HCT116 (cell line): ENCODE results near the gene HSD17B1. TPM values are rescaled to one million over a fixed set of nuclear protein-coding genes. Genes with fewer than 3 reads are reported as not detected.

Experiments
- ATAC-seq: fragments of 200-7000 bp; cut with Tn5 transposase; 2 replicates; pipeline ENCODE4 v1.9.1; 2020; ENCODE audit warnings: mild to moderate bottlenecking, moderate library complexity
- BruUV-seq: library from RNA; stranded (reverse); fragments of 400-500 nt; replicated peaks from 2 replicates; lab custom pipeline; 2021; lab: Mats Ljungman, UMichigan
- CTCF ChIA-PET: fragments of 300-600 bp; sonication (Branson Sonifier 250); formaldehyde crosslinking; loops from one replicate; lab custom pipeline; 2021; ENCODE audit warnings: antibody characterized with exemption; lab: Charles Lee
- POLR2A ChIA-PET: fragments of 300-600, 350-600 bp; sonication (Branson Sonifier 250); formaldehyde crosslinking; loops from one replicate; lab custom pipeline; 2021; ENCODE audit warnings: antibody characterized with exemption; lab: Charles Lee
- RAD21 ChIA-PET, 2 experiments: fragments of 300-600 bp; sonication (Branson Sonifier 250); formaldehyde crosslinking; loops; one replicate each; lab custom pipeline; 2023; ENCODE audit warnings: low total read pairs in 2 of 2; ENCODE audit not compliant: uncharacterized antibody in 2 of 2, unreplicated experiment in 2 of 2, low non-redundant PET in 1 of 2; lab: Charles Lee
- DNase-seq: peaks from one replicate; pipeline ENCODE4 v3.0.0-alpha.2; 2010; ENCODE audit warnings: low read depth, low spot score
- H2AFZ ChIP-seq: fragments of 200-600 bp; shearing (Covaris generic), sonication (generic); 2 replicates; pipeline ENCODE4 v1.6.1; 2017; ENCODE audit warnings: low read depth, mixed run types, mixed read lengths, antibody characterized with exemption, low read length; ENCODE audit not compliant: poor library complexity, severe bottlenecking
- H3K27ac ChIP-seq: 2 replicates; pipeline ENCODE4 v1.5.1; 2012; ENCODE audit warnings: low read depth, low read length
- H3K27me3 ChIP-seq: fragments of 200-600 bp; sonication (generic); 2 replicates; pipeline ENCODE4 v1.6.1; 2016; ENCODE audit warnings: mixed run types, low read length, mixed read lengths; ENCODE audit not compliant: insufficient read depth
- H3K36me3 ChIP-seq, 2 experiments: fragments of 200-500 bp in 1 of 2; fragments of 200-600 bp in 1 of 2; sonication (Bioruptor generic) in 1 of 2; sonication (generic) in 1 of 2; 2 replicates each; pipeline versions ENCODE4 v1.5.1 to v1.6.1; 2014 to 2016; ENCODE audit warnings: low read length in 2 of 2, inconsistent platforms in 1 of 2, mixed read lengths in 1 of 2, mixed run types in 1 of 2; ENCODE audit not compliant: insufficient read depth in 2 of 2, control insufficient read depth in 1 of 2
- H3K4me1 ChIP-seq, 2 experiments: fragments of 200-600 bp in 1 of 2; sonication (generic) in 1 of 2; 2 replicates each; pipeline versions ENCODE4 v1.5.1 to v1.6.1; 2012 to 2017; ENCODE audit warnings: low read length in 2 of 2, inconsistent platforms in 1 of 2, mild to moderate bottlenecking in 1 of 2, mixed read lengths in 1 of 2, mixed run types in 1 of 2, moderate library complexity in 1 of 2; ENCODE audit not compliant: insufficient read depth in 2 of 2, control insufficient read depth in 1 of 2
- H3K4me2 ChIP-seq: fragments of 200-600 bp; sonication (generic); 2 replicates; pipeline ENCODE4 v1.6.1; 2017; ENCODE audit warnings: mixed run types, low read length, mixed read lengths
- H3K4me3 ChIP-seq, 2 experiments: fragments of 200-600 bp in 1 of 2; sonication (generic) in 1 of 2; replicated peaks in 1 of 2; 2 replicates each; pipeline ENCODE4 v1.5.1; 2011 to 2016; ENCODE audit warnings: low read length in 2 of 2, control low read depth in 1 of 2, low read depth in 1 of 2, mild to moderate bottlenecking in 1 of 2, mixed read lengths in 1 of 2, mixed run types in 1 of 2
- H3K79me2 ChIP-seq: fragments of 200-600 bp; sonication (generic); 2 replicates; pipeline ENCODE4 v1.6.1; 2017; ENCODE audit warnings: mild to moderate bottlenecking, mixed run types, low read length, moderate library complexity, mixed read lengths; ENCODE audit not compliant: insufficient read depth
- H3K9ac ChIP-seq: fragments of 200-600 bp; sonication (generic); 2 replicates; pipeline ENCODE4 v1.6.1; 2016; ENCODE audit warnings: low read length, mixed read lengths
- H3K9me2 ChIP-seq: fragments of 200-600 bp; sonication (generic), shearing (Covaris generic); 2 replicates; pipeline ENCODE4 v1.6.1; 2017; ENCODE audit warnings: mixed run types, mild to moderate bottlenecking, moderate library complexity; ENCODE audit not compliant: insufficient read depth
- H3K9me3 ChIP-seq, 2 experiments: fragments of 200-500 bp in 1 of 2; fragments of 200-600 bp in 1 of 2; sonication (Bioruptor generic) in 1 of 2; sonication (generic) in 1 of 2; 2 replicates each; pipeline ENCODE4 v1.6.1; 2014 to 2017; ENCODE audit warnings: low read length in 2 of 2, mixed read lengths in 2 of 2, inconsistent platforms in 1 of 2, low read depth in 1 of 2, mild to moderate bottlenecking in 1 of 2, mixed run types in 1 of 2, moderate library complexity in 1 of 2; ENCODE audit not compliant: control insufficient read depth in 1 of 2, insufficient read depth in 1 of 2
- H4K20me1 ChIP-seq: fragments of 200-600 bp; sonication (generic), shearing (Covaris generic); 2 replicates; pipeline ENCODE4 v1.6.1; 2017; ENCODE audit warnings: mixed run types, mild to moderate bottlenecking, moderate library complexity; ENCODE audit not compliant: insufficient read depth
- EZH2 ChIP-seq: fragments of 200-600 bp; sonication (generic); IDR thresholded peaks from 2 replicates; pipeline ENCODE4 v1.6.1; 2017; ENCODE audit warnings: antibody characterized with exemption, mixed run types
- POLR2AphosphoS5 ChIP-seq: IDR thresholded peaks from 2 replicates; pipeline ENCODE4 v1.6.1; 2011; ENCODE audit warnings: mild to moderate bottlenecking, low read depth, low read length, moderate library complexity
- RAD21 ChIP-seq: IDR thresholded peaks from 2 replicates; pipeline ENCODE4 v1.6.1; 2012; ENCODE audit warnings: low read depth, mild to moderate bottlenecking
- intact Hi-C: fragments of 100-400 bp; cut with micrococcal nuclease; formaldehyde crosslinking; loops from 2 replicates; pipeline ENCODE4 v1.10.0; 2022
- total RNA-seq: library from RNA; stranded (reverse); gene quantifications from one replicate; pipeline ENCODE4 v1.2.1, GENCODE V29; 2021; ENCODE audit not compliant: unreplicated experiment
- TF ChIP-seq, protein P1 (sequence below), 3 experiments: fragments of 200-600 bp in 1 of 3; sonication (generic) in 1 of 3; IDR thresholded peaks in 2 of 3; conservative IDR thresholded peaks in 1 of 3; 2 replicates each; pipeline ENCODE4 v1.5.1; 2012 to 2017; ENCODE audit warnings: low read depth in 2 of 3, low read length in 2 of 3, antibody characterized with exemption in 1 of 3, borderline replicate concordance in 1 of 3, control low read depth in 1 of 3, mild to moderate bottlenecking in 1 of 3, mixed read lengths in 1 of 3, mixed run types in 1 of 3, moderate library complexity in 1 of 3; ENCODE audit not compliant: insufficient read depth in 1 of 3

HSD17B1 gene
- total RNA-seq, 1 experiment from 2014 or later, result 1.4 TPM

DNA sequence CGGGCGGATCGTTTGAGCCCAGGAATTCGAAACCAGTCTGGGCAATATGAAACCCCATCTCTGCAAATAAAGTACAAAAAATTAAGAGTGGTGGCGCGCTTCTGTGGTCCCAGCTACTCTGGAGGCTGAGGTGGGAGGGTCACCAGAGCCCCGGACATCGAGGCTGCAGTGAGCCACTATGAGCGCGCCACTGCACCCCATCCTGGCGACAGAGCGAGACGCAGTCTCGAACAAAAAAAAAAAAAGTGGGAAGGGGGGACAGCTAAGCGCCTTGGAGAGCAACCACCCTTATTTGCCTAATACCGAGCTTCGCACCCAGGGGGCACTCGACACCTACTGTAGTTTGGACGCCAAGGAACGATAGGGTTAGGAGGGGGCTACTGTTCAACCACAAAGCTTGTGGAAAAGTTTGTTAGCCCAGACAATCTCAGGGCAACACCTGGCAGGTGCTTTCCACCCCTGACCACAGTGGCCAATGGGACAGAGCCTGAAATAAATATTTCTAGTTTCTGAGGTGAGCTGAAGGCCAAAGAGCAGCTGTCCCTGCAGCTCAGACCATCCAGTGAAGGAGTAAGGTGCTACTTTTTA lies 25.7 kb downstream of the HSD17B1 start:
- BruUV-seq, result no TSS peak
- ATAC-seq, result peak; percentile 74
- no peaks in the 10 kb centered on the region for H3K9me3 ChIP-seq
- peaks cover 46% of the 10 kb centered on the region for H3K79me2 ChIP-seq
- CTCF ChIA-PET, result interaction anchor here (0.7 to 4.4 kb wide), 34 partner anchors 9 to 419 kb away, joined by 3 to 136 read pairs (median 4); partner anchors contain the start of genes BECN1, CNTD1, CNTNAP1 and COA3
- intact Hi-C loops, result loop anchor here (1.0 kb wide), 4 partner anchors 101 to 359 kb away; partner anchors contain the start of gene BECN1
- peak overlapping the region; percentile 94 for H3K4me2 ChIP-seq
- H3K36me3 ChIP-seq, result peaks cover 17 to 32% of the 10 kb centered on the region in 2 experiments; a peak in 3 of 4 replicates
- TF ChIP-seq RAD21 (peak; percentile 90), EZH2 (no peak), POLR2AphosphoS5 (peak; percentile 75)
- TF ChIP-seq, protein P1, sequence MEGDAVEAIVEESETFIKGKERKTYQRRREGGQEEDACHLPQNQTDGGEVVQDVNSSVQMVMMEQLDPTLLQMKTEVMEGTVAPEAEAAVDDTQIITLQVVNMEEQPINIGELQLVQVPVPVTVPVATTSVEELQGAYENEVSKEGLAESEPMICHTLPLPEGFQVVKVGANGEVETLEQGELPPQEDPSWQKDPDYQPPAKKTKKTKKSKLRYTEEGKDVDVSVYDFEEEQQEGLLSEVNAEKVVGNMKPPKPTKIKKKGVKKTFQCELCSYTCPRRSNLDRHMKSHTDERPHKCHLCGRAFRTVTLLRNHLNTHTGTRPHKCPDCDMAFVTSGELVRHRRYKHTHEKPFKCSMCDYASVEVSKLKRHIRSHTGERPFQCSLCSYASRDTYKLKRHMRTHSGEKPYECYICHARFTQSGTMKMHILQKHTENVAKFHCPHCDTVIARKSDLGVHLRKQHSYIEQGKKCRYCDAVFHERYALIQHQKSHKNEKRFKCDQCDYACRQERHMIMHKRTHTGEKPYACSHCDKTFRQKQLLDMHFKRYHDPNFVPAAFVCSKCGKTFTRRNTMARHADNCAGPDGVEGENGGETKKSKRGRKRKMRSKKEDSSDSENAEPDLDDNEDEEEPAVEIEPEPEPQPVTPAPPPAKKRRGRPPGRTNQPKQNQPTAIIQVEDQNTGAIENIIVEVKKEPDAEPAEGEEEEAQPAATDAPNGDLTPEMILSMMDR (IDR thresholded peaks at IDR 0.05 in 2 of 3, conservative IDR thresholded peaks at IDR 0.05 in 1 of 3; ENCODE audit: borderline replicate concordance in 1 of 3, insufficient read depth in 1 of 3, low read depth in 2 of 3, low read length in 2 of 3), result peak; percentile 80 to 90 (median 88)
- peak; percentile 74 for DNase-seq
- no peak overlapping the region for H2AFZ ChIP-seq
- peak overlapping the region; percentile 95 for H3K27ac ChIP-seq
- H3K9me2 ChIP-seq, result no peaks in the 10 kb centered on the region
- no peaks in the 10 kb centered on the region for H4K20me1 ChIP-seq
- no peaks in the 10 kb centered on the region for H3K27me3 ChIP-seq
- POLR2A ChIA-PET, result interaction anchor here (0.8 to 2.0 kb wide), 15 partner anchors 9 to 195 kb away, joined by 3 to 13 read pairs (median 3); partner anchors contain the start of genes CCR10, MLX, RETREG3 and TUBG1
- RAD21 ChIA-PET, result interaction anchor here (0.8 to 2.6 kb wide), 11 partner anchors 31 to 246 kb away, joined by 3 to 25 read pairs (median 6); partner anchors contain the start of genes CCR10 (in 2 of the 2), PLEKHH3 (in 2 of the 2), BECN1 (in 1 of the 2) and RETREG3 (in 1 of the 2)
- H3K9ac ChIP-seq, result peak overlapping the region; percentile 99
- H3K4me1 ChIP-seq, result peaks cover 10 to 15% of the 10 kb centered on the region in 2 experiments
- H3K4me3 ChIP-seq, result peak overlapping the region; percentile 72 to 99
